Measurements from ENCODE around the gene CDH24. TPM values are rescaled to one million over a fixed set of nuclear protein-coding genes. Genes with fewer than 3 reads are reported as not detected.
A peak's percentile ranks its signal among the peaks of the same experiment; 100 is the strongest.
"Not testable (repeated sequence)": the region's sequence is repeated elsewhere in the genome, so short reads cannot be mapped to it uniquely, and the experiment has no call there.

Gene CDH24
- total RNA-seq, 1 donor from 2014 or later, result 1.0 TPM

DNA sequence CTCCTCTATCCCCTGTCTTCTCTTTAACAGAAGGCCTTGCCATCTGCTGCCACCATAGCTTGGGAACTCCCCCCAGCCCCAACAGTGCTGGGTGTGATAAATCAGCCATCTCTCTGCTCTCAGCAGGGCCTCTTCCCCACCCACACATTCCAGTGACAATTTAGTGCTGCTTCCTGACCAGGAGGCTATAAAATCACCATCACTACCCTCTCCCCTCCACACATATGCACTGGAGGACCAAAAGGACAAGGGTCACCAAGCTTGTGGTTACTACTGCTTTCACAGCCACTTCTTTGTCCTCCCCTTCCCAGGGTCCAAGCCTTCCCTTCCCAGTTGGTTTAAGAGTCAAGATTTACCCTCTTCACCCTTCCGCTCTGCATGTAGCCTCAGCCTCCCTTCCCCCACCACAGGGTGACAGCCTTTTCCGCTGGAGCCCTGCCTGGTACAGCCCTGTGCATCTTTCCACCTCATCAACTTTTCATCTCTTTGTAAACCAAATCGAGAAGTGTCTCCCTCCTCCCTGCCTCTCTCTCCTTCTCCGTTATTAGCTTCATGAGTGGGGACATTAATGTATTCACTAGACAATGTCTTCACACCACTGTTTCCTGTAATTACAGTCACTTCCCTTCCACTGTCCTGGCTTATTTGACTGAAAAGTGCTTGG, 32.0 kb downstream of the CDH24 start:
- Mint-ChIP-seq H3K4me1 (ENCODE audit: low read depth) (peaks cover 62% of the 10 kb centered on the region), H3K36me3 (ENCODE audit: low read depth) (peaks cover 47% of the 10 kb centered on the region), H3K9me3 (no peaks in the 10 kb centered on the region), H3K27ac (peak overlapping the region; percentile 77), H3K27me3 (ENCODE audit: insufficient read depth) (no peaks in the 10 kb centered on the region), H3K4me3 (peak overlapping the region; percentile 38)
- no peak for DNase-seq (ENCODE audit: low spot score)
- intact Hi-C loops (cut with micrococcal nuclease), result no loop called here

DNA sequence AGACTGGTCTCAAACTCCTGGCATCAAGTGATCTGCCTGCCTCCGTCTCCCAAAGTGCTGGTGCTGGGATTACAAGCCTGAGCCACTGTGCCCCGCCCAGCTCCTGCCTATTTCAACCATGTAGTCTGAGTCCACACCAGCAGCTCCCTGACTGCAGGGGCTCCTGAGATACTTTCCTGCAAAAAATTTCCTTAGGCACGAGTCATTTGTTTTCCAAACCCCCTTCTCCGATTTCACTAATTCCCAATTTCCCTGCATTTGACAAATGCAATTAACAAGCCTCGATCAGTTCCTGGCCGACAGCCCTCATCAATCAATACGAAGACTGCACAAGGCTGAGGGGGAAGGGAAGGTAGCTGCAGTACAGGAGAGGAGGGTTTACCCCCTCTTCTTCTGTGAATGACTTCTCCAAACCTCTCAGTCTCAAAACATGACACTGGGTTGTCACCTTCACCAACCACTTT, 32.7 kb downstream of the CDH24 start:
- H3K4me3 Mint-ChIP-seq, result no peak overlapping the region
- no peak for DNase-seq (ENCODE audit: low spot score)
- H3K9me3 Mint-ChIP-seq, result no peaks in the 10 kb centered on the region
- intact Hi-C loops (cut with micrococcal nuclease), result no loop called here
- peaks cover 47% of the 10 kb centered on the region for H3K36me3 Mint-ChIP-seq (ENCODE audit: low read depth)
- H3K27me3 Mint-ChIP-seq (ENCODE audit: insufficient read depth), result no peaks in the 10 kb centered on the region
- peaks cover 62% of the 10 kb centered on the region for H3K4me1 Mint-ChIP-seq (ENCODE audit: low read depth)
- peak overlapping the region; percentile 77 for H3K27ac Mint-ChIP-seq

DNA sequence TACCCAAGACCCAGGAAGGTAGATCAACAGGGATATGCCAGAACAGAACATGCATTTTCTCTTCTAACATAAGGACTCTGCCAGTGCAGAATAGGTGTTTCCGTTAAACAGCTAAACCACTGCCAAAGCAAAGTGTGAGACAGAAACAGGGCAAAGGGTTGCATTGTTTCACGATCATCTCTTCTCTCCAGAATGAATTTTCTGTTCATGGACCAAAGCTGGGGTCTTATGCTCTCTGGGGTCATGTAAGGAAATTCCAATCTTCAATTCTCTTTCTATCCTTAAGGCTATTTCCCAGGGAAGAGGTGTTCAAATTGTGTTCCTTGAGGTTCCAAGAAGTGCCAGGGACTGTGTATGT, 33.5 kb downstream of the CDH24 start:
- H3K36me3 Mint-ChIP-seq (ENCODE audit: low read depth), result peaks cover 40% of the 10 kb centered on the region
- no peak for DNase-seq (ENCODE audit: low spot score)
- no peak overlapping the region for H3K27ac Mint-ChIP-seq
- no peaks in the 10 kb centered on the region for H3K27me3 Mint-ChIP-seq (ENCODE audit: insufficient read depth)
- peaks cover 54% of the 10 kb centered on the region for H3K4me1 Mint-ChIP-seq (ENCODE audit: low read depth)
- H3K9me3 Mint-ChIP-seq, result no peaks in the 10 kb centered on the region
- intact Hi-C loops (cut with micrococcal nuclease), result no loop called here
- H3K4me3 Mint-ChIP-seq, result no peak overlapping the region

DNA sequence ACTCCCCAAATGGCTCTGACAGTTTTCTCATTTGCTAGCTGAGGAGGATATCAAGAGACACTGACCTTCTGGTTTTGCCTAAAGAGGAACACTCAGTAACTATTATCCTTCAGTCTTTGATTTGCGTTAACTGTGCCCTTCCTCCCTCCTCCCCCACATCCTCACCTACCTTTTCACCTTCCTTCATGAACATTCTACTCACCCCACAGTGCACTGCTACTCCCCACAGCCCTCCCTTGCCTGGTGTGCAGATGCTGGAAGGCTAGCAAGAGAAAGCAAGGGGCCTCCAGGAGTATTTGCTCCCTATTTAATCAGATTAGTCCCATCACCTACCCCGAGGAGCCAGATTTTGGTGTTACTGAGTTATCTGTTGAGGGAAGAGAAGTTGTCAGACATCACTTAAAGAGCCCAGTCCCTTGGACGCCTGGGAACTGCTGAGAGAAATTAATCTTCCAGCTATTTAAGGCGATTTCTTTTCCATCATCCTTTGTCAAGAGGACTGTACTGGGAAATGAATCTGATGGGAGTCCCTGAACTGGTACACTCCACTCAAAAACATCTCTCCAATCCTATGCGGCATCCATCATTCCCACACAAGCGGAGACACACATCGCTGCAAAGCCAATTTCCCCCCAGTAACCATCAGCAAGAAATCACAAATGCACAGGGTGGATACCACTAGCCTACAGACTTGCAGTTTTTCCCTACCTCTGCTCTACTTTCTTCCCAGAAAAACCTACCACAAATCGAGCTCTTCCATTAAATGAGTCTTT, 34.1 kb downstream of the CDH24 start:
- intact Hi-C loops (cut with micrococcal nuclease), result no loop called here
- Mint-ChIP-seq H3K4me1 (ENCODE audit: low read depth) (peaks cover 50% of the 10 kb centered on the region), H3K9me3 (no peaks in the 10 kb centered on the region), H3K27me3 (ENCODE audit: insufficient read depth) (no peaks in the 10 kb centered on the region), H3K36me3 (ENCODE audit: low read depth) (peaks cover 37% of the 10 kb centered on the region), H3K27ac (peak overlapping the region; percentile 40), H3K4me3 (no peak overlapping the region)
- no peak for DNase-seq (ENCODE audit: low spot score)

DNA sequence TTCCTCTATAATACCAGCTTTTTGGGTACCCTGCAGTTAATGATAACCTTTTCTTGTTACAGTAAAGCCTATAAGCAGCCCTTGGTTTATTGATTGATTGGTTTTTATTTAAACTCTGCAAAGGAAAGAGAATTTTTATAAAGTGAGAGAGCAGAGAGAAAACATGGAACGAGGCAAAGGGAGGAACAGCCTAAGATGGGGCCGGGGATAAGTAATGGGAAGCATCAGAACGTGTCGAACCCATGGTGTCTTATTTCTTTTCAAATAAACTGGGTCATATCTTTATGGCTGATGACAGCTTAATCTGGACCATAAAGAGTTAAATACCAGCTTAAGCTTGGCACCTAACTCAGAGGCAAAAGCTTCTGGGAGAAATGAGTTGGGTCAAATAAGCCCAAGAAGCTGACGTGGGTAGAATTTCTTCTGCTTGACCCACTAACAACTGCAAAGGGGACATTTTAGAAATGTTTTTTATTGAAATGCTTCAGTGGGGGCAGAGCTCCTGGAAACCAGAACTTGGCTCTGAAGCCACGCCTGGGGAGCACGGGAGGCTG, 35.4 kb downstream of the CDH24 start:
- peaks cover 42% of the 10 kb centered on the region for H3K4me1 Mint-ChIP-seq (ENCODE audit: low read depth)
- no peak overlapping the region for H3K27ac Mint-ChIP-seq
- no peak for DNase-seq (ENCODE audit: low spot score)
- peaks cover 32% of the 10 kb centered on the region for H3K36me3 Mint-ChIP-seq (ENCODE audit: low read depth)
- intact Hi-C loops (cut with micrococcal nuclease), result no loop called here
- H3K9me3 Mint-ChIP-seq, result no peaks in the 10 kb centered on the region
- no peak overlapping the region for H3K4me3 Mint-ChIP-seq
- H3K27me3 Mint-ChIP-seq (ENCODE audit: insufficient read depth), result no peaks in the 10 kb centered on the region

- no peak overlapping the region for H3K4me3 Mint-ChIP-seq
- intact Hi-C loops (cut with micrococcal nuclease), result no loop called here
Measured at GRCh38 chr14:23021434-23021833, 35.9 kb downstream of the CDH24 start.

DNA sequence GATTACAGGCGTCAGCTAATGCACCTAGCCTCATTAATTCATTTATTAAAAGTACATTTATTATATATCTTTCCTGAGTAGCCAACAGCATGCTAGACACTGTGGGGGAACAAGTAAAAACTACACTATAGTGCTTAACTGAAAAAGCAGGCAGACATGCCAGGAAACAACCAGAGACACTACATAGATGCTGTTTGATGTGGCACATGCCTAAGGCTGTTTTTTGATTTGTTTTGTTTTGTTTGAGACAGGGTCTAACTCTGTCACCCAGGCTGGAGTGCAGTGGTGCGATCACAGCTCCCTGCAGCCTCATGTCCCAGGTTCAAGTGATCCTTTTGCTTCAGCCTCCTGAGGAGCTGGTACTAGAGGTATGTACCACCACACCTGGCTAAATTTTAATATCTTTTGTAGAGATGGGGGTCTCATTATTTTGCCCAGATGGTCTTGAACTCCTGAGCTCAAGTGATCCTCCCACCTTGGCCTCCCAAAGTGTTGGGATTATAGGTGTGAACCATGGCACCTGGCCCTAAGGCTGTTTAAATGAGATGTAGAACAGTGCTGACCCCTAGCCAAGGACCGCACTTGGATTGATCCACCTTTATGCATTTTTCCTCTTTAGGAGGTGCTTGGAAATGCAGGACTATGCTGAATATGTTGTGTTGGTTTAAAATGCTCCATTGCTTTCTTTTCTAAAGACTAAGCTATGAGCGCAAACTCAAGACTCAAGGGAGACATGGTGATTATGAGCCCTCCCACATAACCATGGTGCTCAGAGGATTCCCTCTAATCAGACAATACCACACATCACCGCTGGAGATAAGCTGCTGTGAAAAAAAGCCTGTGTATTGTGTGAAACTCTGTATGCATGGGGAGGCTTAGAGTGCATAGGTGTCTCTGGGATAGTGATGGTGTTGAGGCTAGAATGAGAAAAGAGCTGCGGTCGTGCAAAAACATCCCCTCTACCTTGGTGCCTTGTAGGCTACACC, 36.9 kb downstream of the CDH24 start:
- no peaks in the 10 kb centered on the region for H3K9me3 Mint-ChIP-seq
- H3K36me3 Mint-ChIP-seq (ENCODE audit: low read depth), result peaks cover 24% of the 10 kb centered on the region
- no peak overlapping the region for H3K27ac Mint-ChIP-seq
- no peak overlapping the region for H3K4me3 Mint-ChIP-seq
- peaks cover 40% of the 10 kb centered on the region for H3K4me1 Mint-ChIP-seq (ENCODE audit: low read depth)
- DNase-seq (ENCODE audit: low spot score), result no peak
- intact Hi-C loops (cut with micrococcal nuclease), result no loop called here
- H3K27me3 Mint-ChIP-seq (ENCODE audit: insufficient read depth), result no peaks in the 10 kb centered on the region

More at GRCh38 chr14:23021434-23021833, 35.9 kb downstream of the CDH24 start:
- Mint-ChIP-seq H3K4me1 (ENCODE audit: low read depth) (peaks cover 42% of the 10 kb centered on the region), H3K9me3 (no peaks in the 10 kb centered on the region), H3K36me3 (ENCODE audit: low read depth) (peaks cover 32% of the 10 kb centered on the region), H3K27me3 (ENCODE audit: insufficient read depth) (no peaks in the 10 kb centered on the region), H3K27ac (no peak overlapping the region)
- DNase-seq (ENCODE audit: low spot score), result no peak

GRCh38 chr14:23018107-23018506, 39.2 kb downstream of the CDH24 start:
- H3K27me3 Mint-ChIP-seq (ENCODE audit: insufficient read depth), result no peaks in the 10 kb centered on the region
- peaks cover 18% of the 10 kb centered on the region for H3K4me1 Mint-ChIP-seq (ENCODE audit: low read depth)
- H3K27ac Mint-ChIP-seq, result no peak overlapping the region
- DNase-seq (ENCODE audit: low spot score), result no peak
- H3K4me3 Mint-ChIP-seq, result no peak overlapping the region
- no peaks in the 10 kb centered on the region for H3K9me3 Mint-ChIP-seq
- H3K36me3 Mint-ChIP-seq (ENCODE audit: low read depth), result peaks cover 11% of the 10 kb centered on the region
- intact Hi-C loops (cut with micrococcal nuclease), result no loop called here

- no peak for DNase-seq (ENCODE audit: low spot score)
- intact Hi-C loops (cut with micrococcal nuclease), result no loop called here
- Mint-ChIP-seq H3K9me3 (no peaks in the 10 kb centered on the region), H3K36me3 (ENCODE audit: low read depth) (peaks cover 6% of the 10 kb centered on the region), H3K4me3 (no peak overlapping the region), H3K4me1 (ENCODE audit: low read depth) (peaks cover 13% of the 10 kb centered on the region), H3K27me3 (ENCODE audit: insufficient read depth) (no peaks in the 10 kb centered on the region), H3K27ac (no peak overlapping the region)
Measured at GRCh38 chr14:23017091-23017490, 40.2 kb downstream of the CDH24 start.

- peak overlapping the region; percentile 19 for H3K4me3 Mint-ChIP-seq
- no peaks in the 10 kb centered on the region for H3K9me3 Mint-ChIP-seq
- intact Hi-C loops (cut with micrococcal nuclease), result no loop called here
- peaks cover 5% of the 10 kb centered on the region for H3K4me1 Mint-ChIP-seq (ENCODE audit: low read depth)
- H3K27ac Mint-ChIP-seq, result peak overlapping the region; percentile 9
- H3K36me3 Mint-ChIP-seq (ENCODE audit: low read depth), result no peaks in the 10 kb centered on the region
- no peak for DNase-seq (ENCODE audit: low spot score)
- H3K27me3 Mint-ChIP-seq (ENCODE audit: insufficient read depth), result no peaks in the 10 kb centered on the region
Measured at GRCh38 chr14:23015618-23016017, 41.7 kb downstream of the CDH24 start.

DNA sequence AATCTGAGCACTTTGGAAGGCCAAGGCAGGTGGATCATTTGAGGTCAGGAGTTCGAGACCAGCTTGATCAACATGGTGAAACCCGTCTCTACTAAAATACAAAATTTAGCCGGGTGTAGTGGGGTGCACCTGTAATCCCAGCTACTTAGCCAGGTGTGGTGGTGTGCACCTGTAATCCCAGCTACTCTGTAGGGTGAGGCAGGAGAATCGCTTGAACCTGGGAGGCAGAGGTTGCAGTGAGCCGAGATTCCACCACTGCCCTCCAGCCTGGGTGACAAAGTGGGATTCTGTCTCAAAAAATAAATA, 43.6 kb downstream of the CDH24 start:
- H3K9me3 Mint-ChIP-seq; intact Hi-C loops (cut with micrococcal nuclease); H3K4me3 Mint-ChIP-seq; H3K27ac Mint-ChIP-seq; H3K36me3 Mint-ChIP-seq (ENCODE audit: low read depth); H3K27me3 Mint-ChIP-seq (ENCODE audit: insufficient read depth); DNase-seq (ENCODE audit: low spot score): not testable (repeated sequence)
- H3K4me1 Mint-ChIP-seq (ENCODE audit: low read depth), result peaks cover 21% of the 10 kb centered on the region

DNA sequence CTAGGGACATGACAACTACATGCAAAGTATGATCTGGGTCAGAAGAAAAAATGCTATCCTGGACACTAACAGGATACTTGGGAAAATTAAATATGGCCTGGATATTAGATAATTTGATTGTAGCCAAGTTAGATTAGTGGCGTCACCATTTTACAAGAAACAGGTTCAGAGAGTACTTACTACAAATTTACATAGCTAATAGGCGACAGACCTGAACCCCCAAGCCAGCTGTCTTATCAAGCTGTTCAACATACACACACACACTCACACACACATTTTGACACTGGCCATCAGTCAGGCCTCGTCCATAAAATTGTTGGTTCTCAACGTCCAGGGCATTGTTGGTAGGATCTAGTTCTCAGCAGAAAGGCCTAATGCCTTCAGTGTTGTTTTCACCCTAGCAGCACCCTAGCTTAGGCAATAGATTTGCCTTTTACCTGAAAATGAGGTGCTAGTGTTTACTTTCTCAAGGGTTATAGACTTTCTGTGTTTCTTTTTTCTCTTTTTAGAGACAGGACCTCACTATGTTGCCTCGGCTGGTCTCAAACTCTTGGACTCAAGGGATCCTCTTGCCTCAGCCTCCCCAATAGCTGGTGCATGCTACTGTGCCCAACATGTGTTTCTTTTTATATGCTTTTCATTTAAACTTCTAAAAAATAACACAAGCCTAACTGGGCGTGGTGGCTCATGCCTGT, 44.1 kb downstream of the CDH24 start:
- no peak overlapping the region for H3K4me3 Mint-ChIP-seq
- peaks cover 26% of the 10 kb centered on the region for H3K4me1 Mint-ChIP-seq (ENCODE audit: low read depth)

More for the DNA sequence above, 44.1 kb downstream of the CDH24 start:
- intact Hi-C loops (cut with micrococcal nuclease), result no loop called here
- Mint-ChIP-seq H3K9me3 (no peaks in the 10 kb centered on the region), H3K36me3 (ENCODE audit: low read depth) (peaks cover 1% of the 10 kb centered on the region), H3K27ac (no peak overlapping the region), H3K27me3 (ENCODE audit: insufficient read depth) (no peaks in the 10 kb centered on the region)
- DNase-seq (ENCODE audit: low spot score), result no peak
